ENCODE results near the gene DUSP14.

DUSP14 gene

DNA sequence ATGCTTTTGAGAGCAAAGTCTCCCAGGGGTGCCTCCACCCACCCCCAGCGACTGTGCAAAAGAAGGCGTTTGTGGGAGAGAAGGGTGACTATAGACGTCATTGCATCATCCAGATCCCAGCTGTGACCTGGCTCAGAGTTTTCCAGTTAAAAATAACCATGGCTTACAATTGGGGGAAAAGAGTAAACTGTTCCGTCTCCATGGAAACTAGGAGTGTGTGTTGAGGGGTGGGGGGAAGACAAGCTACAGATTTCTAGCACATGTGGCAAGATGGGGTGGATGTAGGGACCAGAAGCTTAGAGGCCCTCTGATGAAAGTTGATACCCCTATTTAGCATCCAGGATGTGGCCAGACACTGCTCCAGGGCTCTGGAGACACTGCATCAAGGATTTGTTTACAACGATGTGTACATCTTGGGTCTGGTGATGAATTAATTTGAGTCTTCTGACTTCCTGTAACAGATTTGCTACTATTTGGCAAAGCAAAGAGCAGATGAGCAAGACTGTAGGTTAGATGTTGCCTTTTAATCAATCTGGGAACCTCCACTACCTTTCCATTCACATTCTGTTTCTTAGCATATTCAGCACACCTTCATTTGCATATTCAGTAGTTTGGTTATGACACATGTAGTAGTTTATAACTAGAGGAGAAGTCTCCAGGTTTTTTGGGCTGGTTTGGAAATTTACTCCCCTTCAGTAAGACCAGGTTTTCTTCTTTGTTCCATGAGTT is 6.2 kb upstream of the DUSP14 start:
- H3K79me2 ChIP-seq (ENCODE audit: control insufficient read depth, insufficient read depth, low read length, unreplicated experiment), result no peaks in the 10 kb centered on the region
- H3K4me1 ChIP-seq (ENCODE audit: control insufficient read depth, insufficient read depth, low read length, unreplicated experiment), result peaks cover 33% of the 10 kb centered on the region
- H3K36me3 ChIP-seq (ENCODE audit: insufficient read depth, low read length), result peaks cover 14% of the 10 kb centered on the region; the same call in 1 of the 2 replicates
- no peak overlapping the region for H3K4me3 ChIP-seq (ENCODE audit: low read depth, low read length)
- peak overlapping the region; percentile 73 for H3K27ac ChIP-seq (ENCODE audit: low read depth, low read length)
- no peak overlapping the region for H2AFZ ChIP-seq (ENCODE audit: low read length, unreplicated experiment)
- H3K27me3 ChIP-seq (ENCODE audit: insufficient read depth, low read length), result no peaks in the 10 kb centered on the region

GRCh38 chr17:37485938-37486570 is 3.6 kb upstream of the DUSP14 start:
- Histone ChIP-seq H3K36me3 (ENCODE audit: insufficient read depth, low read length) (no peaks in the 10 kb centered on the region), H2AFZ (ENCODE audit: low read length, unreplicated experiment) (no peak overlapping the region), H3K4me3 (ENCODE audit: low read depth, low read length) (no peak overlapping the region), H3K4me1 (ENCODE audit: control insufficient read depth, insufficient read depth, low read length, unreplicated experiment) (peaks cover 27% of the 10 kb centered on the region), H3K27me3 (ENCODE audit: insufficient read depth, low read length) (no peaks in the 10 kb centered on the region), H3K79me2 (ENCODE audit: control insufficient read depth, insufficient read depth, low read length, unreplicated experiment) (peaks cover 11% of the 10 kb centered on the region), H3K27ac (ENCODE audit: low read depth, low read length) (peak overlapping the region; percentile 15; the same call in 1 of the 2 replicates)

- peaks cover 30% of the 10 kb centered on the region for H3K4me1 ChIP-seq (ENCODE audit: control insufficient read depth, insufficient read depth, low read length, unreplicated experiment)
- H3K27ac ChIP-seq (ENCODE audit: low read depth, low read length), result peak overlapping the region; percentile 99
- no peaks in the 10 kb centered on the region for H3K27me3 ChIP-seq (ENCODE audit: insufficient read depth, low read length)
- no peak overlapping the region for H2AFZ ChIP-seq (ENCODE audit: low read length, unreplicated experiment)
- H3K4me3 ChIP-seq (ENCODE audit: low read depth, low read length), result peak overlapping the region; percentile 94
- H3K79me2 ChIP-seq (ENCODE audit: control insufficient read depth, insufficient read depth, low read length, unreplicated experiment), result peaks cover 32% of the 10 kb centered on the region
- H3K36me3 ChIP-seq (ENCODE audit: insufficient read depth, low read length), result no peaks in the 10 kb centered on the region
Measured at GRCh38 chr17:37488009-37488604, 1.6 kb upstream of the DUSP14 start.

GRCh38 chr17:37488607-37489196 is 989 bp upstream of the DUSP14 start:
- H3K79me2 ChIP-seq (ENCODE audit: control insufficient read depth, insufficient read depth, low read length, unreplicated experiment), result peaks cover 38% of the 10 kb centered on the region
- H3K27ac ChIP-seq (ENCODE audit: low read depth, low read length), result peak overlapping the region; percentile 99
- H3K4me1 ChIP-seq (ENCODE audit: control insufficient read depth, insufficient read depth, low read length, unreplicated experiment), result peaks cover 30% of the 10 kb centered on the region
- peak overlapping the region; percentile 94 for H3K4me3 ChIP-seq (ENCODE audit: low read depth, low read length)
- no peaks in the 10 kb centered on the region for H3K27me3 ChIP-seq (ENCODE audit: insufficient read depth, low read length)
- peak overlapping the region; percentile 74 for H2AFZ ChIP-seq (ENCODE audit: low read length, unreplicated experiment)
- no peaks in the 10 kb centered on the region for H3K36me3 ChIP-seq (ENCODE audit: insufficient read depth, low read length)

DNA sequence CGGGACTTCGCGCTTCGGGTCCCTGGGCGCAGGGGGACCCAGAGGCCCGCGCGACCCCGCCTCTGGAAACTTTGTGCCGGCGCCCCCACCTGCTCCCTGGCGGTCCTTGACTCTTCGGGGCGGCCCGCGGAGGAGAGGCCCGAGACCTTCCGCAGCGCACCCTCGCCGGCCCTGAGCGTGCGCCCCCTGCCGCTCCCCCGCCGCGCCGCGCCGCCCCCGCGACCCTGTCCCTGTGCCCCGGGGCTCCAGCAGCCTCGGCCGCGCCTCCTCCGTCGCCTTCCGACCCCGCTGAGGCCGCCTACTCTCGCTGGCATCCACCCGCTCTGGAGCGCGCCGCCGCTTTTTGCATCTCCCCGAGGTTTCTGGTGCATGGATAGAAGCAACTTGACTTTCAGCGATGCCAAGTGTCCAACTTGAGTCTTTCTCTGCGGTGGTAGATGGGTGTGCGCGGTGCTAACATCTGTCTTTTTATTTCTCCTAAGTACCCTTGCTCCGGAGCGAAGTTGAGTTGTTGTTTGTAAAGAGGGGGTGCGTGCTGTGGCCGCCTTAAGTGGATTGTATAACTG is 414 bp downstream of the DUSP14 start:
- Histone ChIP-seq H3K4me3 (ENCODE audit: low read depth, low read length) (peak overlapping the region; percentile 94), H3K36me3 (ENCODE audit: insufficient read depth, low read length) (no peaks in the 10 kb centered on the region), H3K27me3 (ENCODE audit: insufficient read depth, low read length) (no peaks in the 10 kb centered on the region), H3K4me1 (ENCODE audit: control insufficient read depth, insufficient read depth, low read length, unreplicated experiment) (peaks cover 41% of the 10 kb centered on the region), H3K79me2 (ENCODE audit: control insufficient read depth, insufficient read depth, low read length, unreplicated experiment) (peaks cover 51% of the 10 kb centered on the region), H3K27ac (ENCODE audit: low read depth, low read length) (peak overlapping the region; percentile 88), H2AFZ (ENCODE audit: low read length, unreplicated experiment) (no peak overlapping the region)

GRCh38 chr17:37490638-37491614 is 1.2 kb downstream of the DUSP14 start:
- Histone ChIP-seq H3K4me3 (ENCODE audit: low read depth, low read length) (peak overlapping the region; percentile 94), H2AFZ (ENCODE audit: low read length, unreplicated experiment) (no peak overlapping the region), H3K27me3 (ENCODE audit: insufficient read depth, low read length) (no peaks in the 10 kb centered on the region), H3K4me1 (ENCODE audit: control insufficient read depth, insufficient read depth, low read length, unreplicated experiment) (peaks cover 42% of the 10 kb centered on the region), H3K27ac (ENCODE audit: low read depth, low read length) (peak overlapping the region; percentile 88), H3K79me2 (ENCODE audit: control insufficient read depth, insufficient read depth, low read length, unreplicated experiment) (peaks cover 56% of the 10 kb centered on the region), H3K36me3 (ENCODE audit: insufficient read depth, low read length) (no peaks in the 10 kb centered on the region)

GRCh38 chr17:37492167-37492566 is 2.5 kb downstream of the DUSP14 start:
- H3K27ac ChIP-seq (ENCODE audit: low read depth, low read length), result peak overlapping the region; percentile 88
- H3K4me1 ChIP-seq (ENCODE audit: control insufficient read depth, insufficient read depth, low read length, unreplicated experiment), result peaks cover 42% of the 10 kb centered on the region
- H3K4me3 ChIP-seq (ENCODE audit: low read depth, low read length), result peak overlapping the region; percentile 94

DNA sequence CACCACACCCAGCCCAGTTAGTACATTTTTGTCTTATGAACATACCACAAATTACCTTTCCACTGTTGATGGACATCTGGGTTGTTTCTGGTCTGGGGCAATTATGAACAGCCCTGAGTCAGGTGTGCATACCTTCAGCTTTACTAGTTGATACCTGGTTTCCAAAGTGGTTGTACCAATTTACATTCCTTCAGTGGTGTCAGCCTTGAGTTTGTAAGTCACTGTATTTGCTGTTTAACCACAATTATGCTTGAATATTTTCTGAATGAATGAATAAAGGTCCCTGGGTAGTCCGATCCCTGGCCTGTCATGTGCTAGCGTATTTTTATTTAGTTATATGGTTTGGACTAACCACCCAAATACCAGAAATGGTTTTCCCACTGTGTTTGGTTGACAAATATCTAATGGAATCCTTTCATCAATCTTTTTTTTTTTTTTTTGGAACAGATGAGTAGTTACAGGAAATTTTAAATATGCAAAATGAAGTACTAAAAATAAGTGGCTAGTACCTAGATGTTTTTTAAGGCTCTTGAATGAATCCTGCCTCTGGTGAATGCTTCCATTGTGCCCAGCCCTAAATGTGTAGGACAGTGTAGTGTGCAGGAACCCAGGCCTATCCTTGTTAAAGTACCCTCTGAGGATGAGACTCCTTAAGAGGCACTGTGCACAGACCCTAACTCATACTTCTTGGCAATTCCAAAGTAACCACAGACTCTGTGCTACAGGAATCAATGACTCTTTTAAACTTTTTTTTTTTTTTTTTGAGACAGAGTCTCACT is 3.7 kb downstream of the DUSP14 start:
- Histone ChIP-seq H3K79me2 (ENCODE audit: control insufficient read depth, insufficient read depth, low read length, unreplicated experiment) (peaks cover 75% of the 10 kb centered on the region), H3K27me3 (ENCODE audit: insufficient read depth, low read length) (no peaks in the 10 kb centered on the region), H2AFZ (ENCODE audit: low read length, unreplicated experiment) (no peak overlapping the region), H3K4me1 (ENCODE audit: control insufficient read depth, insufficient read depth, low read length, unreplicated experiment) (peaks cover 37% of the 10 kb centered on the region), H3K36me3 (ENCODE audit: insufficient read depth, low read length) (no peaks in the 10 kb centered on the region), H3K27ac (ENCODE audit: low read depth, low read length) (peak overlapping the region; percentile 88), H3K4me3 (ENCODE audit: low read depth, low read length) (peak overlapping the region; percentile 94)

More at GRCh38 chr17:37492167-37492566, 2.5 kb downstream of the DUSP14 start:
- Histone ChIP-seq H3K36me3 (ENCODE audit: insufficient read depth, low read length) (no peaks in the 10 kb centered on the region), H2AFZ (ENCODE audit: low read length, unreplicated experiment) (no peak overlapping the region), H3K79me2 (ENCODE audit: control insufficient read depth, insufficient read depth, low read length, unreplicated experiment) (peaks cover 65% of the 10 kb centered on the region), H3K27me3 (ENCODE audit: insufficient read depth, low read length) (no peaks in the 10 kb centered on the region)

DNA sequence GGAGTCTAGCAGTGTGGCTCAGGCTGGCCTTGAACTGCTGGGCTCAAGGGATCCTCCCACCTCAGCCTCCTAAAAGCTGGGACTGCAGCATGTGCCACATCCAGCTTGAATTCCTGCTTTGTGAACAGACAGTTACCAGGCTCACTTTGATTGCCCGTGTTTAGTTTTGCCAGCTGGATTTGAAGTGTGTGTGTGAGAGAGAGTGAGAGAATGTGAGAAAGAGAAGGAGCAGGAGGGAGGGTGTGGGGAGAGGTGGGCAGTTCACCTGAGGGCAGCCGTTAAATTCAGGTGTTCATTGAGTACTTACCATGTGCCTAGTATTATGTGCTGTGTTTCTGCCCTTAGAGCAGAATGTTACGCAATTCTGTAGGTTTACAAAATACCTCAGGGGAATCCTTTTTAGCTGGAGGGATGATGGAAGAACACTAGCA is 4.7 kb downstream of the DUSP14 start:
- Histone ChIP-seq H2AFZ (ENCODE audit: low read length, unreplicated experiment) (no peak overlapping the region), H3K79me2 (ENCODE audit: control insufficient read depth, insufficient read depth, low read length, unreplicated experiment) (peaks cover 79% of the 10 kb centered on the region), H3K27ac (ENCODE audit: low read depth, low read length) (peak overlapping the region; percentile 88)

More for the DNA sequence above, 4.7 kb downstream of the DUSP14 start:
- Histone ChIP-seq H3K36me3 (ENCODE audit: insufficient read depth, low read length) (no peaks in the 10 kb centered on the region), H3K4me1 (ENCODE audit: control insufficient read depth, insufficient read depth, low read length, unreplicated experiment) (peaks cover 34% of the 10 kb centered on the region), H3K27me3 (ENCODE audit: insufficient read depth, low read length) (no peaks in the 10 kb centered on the region), H3K4me3 (ENCODE audit: low read depth, low read length) (no peak overlapping the region; the same call in 1 of the 2 replicates)
